Trophoblast cell (in vitro differentiated cells and primary cell): ENCODE results near the gene PAK6.

ENCODE experiments used
- DNase-seq, 2 donors: peaks; one replicate each; pipeline ENCODE4 v3.0.0-alpha.2; 2016
- H2AFZ ChIP-seq: 2 replicates; pipeline ENCODE4 v1.6.1; 2013; ENCODE audit warnings: low read length, moderate library complexity, mild to moderate bottlenecking; ENCODE audit not compliant: insufficient read depth, poor library complexity
- H2AK5ac ChIP-seq: 2 replicates; pipeline ENCODE4 v1.6.1; 2013; ENCODE audit warnings: mild to moderate bottlenecking, low read length
- H2BK120ac ChIP-seq: 2 replicates; pipeline ENCODE4 v1.6.1; 2013; ENCODE audit warnings: low read length, mild to moderate bottlenecking, moderate library complexity; ENCODE audit not compliant: insufficient read depth, poor library complexity
- H2BK12ac ChIP-seq: 2 replicates; pipeline ENCODE4 v1.6.1; 2013; ENCODE audit warnings: mild to moderate bottlenecking, low read length, moderate library complexity
- H2BK5ac ChIP-seq: 2 replicates; pipeline ENCODE4 v1.6.1; 2013; ENCODE audit warnings: low read length, low read depth, moderate library complexity, mild to moderate bottlenecking; ENCODE audit not compliant: poor library complexity
- H3K14ac ChIP-seq: 2 replicates; pipeline ENCODE4 v1.6.1; 2013; ENCODE audit warnings: mild to moderate bottlenecking, low read length
- H3K18ac ChIP-seq: 2 replicates; pipeline ENCODE4 v1.6.1; 2013; ENCODE audit warnings: mild to moderate bottlenecking, low read length
- H3K23ac ChIP-seq: 2 replicates; pipeline ENCODE4 v1.6.1; 2013; ENCODE audit warnings: low read length
- H3K27ac ChIP-seq: 2 replicates; pipeline ENCODE4 v1.5.1; 2013; ENCODE audit warnings: low read depth, mild to moderate bottlenecking, inconsistent platforms, low read length, moderate library complexity
- H3K27me3 ChIP-seq: 2 replicates; pipeline ENCODE4 v1.6.1; 2013; ENCODE audit warnings: inconsistent platforms, mild to moderate bottlenecking, low read length, moderate library complexity; ENCODE audit not compliant: insufficient read depth
- H3K36me3 ChIP-seq, 2 experiments: 1 replicate in 1 of 2; 2 replicates in 1 of 2; pipeline ENCODE4 v1.6.1; 2013; ENCODE audit warnings: low read length in 2 of 2, mild to moderate bottlenecking in 2 of 2, moderate library complexity in 1 of 2; ENCODE audit not compliant: insufficient read depth in 2 of 2, control insufficient read depth in 1 of 2
- H3K4ac ChIP-seq: 2 replicates; pipeline ENCODE4 v1.6.1; 2013; ENCODE audit warnings: low read depth, mild to moderate bottlenecking, low read length, moderate library complexity
- H3K4me1 ChIP-seq, 2 experiments: 1 replicate in 1 of 2; 2 replicates in 1 of 2; pipeline ENCODE4 v1.6.1; 2013; ENCODE audit warnings: low read length in 2 of 2, mild to moderate bottlenecking in 2 of 2, moderate library complexity in 1 of 2; ENCODE audit not compliant: insufficient read depth in 2 of 2, control insufficient read depth in 1 of 2
- H3K4me2 ChIP-seq: 2 replicates; pipeline ENCODE4 v1.6.1; 2013; ENCODE audit warnings: inconsistent platforms, mild to moderate bottlenecking, low read length, moderate library complexity
- H3K4me3 ChIP-seq: 2 replicates; pipeline ENCODE4 v1.5.1; 2013; ENCODE audit warnings: mild to moderate bottlenecking, low read depth, low read length, inconsistent platforms
- H3K79me1 ChIP-seq: one replicate; pipeline ENCODE4 v1.6.1; 2013; ENCODE audit warnings: low read length
- H3K79me2 ChIP-seq: 2 replicates; pipeline ENCODE4 v1.6.1; 2013; ENCODE audit warnings: low read length, mild to moderate bottlenecking; ENCODE audit not compliant: control insufficient read depth, insufficient read depth, poor library complexity
- H3K9ac ChIP-seq: 2 replicates; pipeline ENCODE4 v1.6.1; 2013; ENCODE audit warnings: mild to moderate bottlenecking, low read length
- H3K9me3 ChIP-seq: 2 replicates; pipeline ENCODE4 v1.6.1; 2013; ENCODE audit warnings: low read depth, mild to moderate bottlenecking, control low read depth, inconsistent platforms, low read length; ENCODE audit not compliant: insufficient read depth
- H4K12ac ChIP-seq: 2 replicates; pipeline ENCODE4 v1.6.1; 2013; ENCODE audit warnings: low read depth, mild to moderate bottlenecking, low read length, moderate library complexity
- H4K8ac ChIP-seq: 2 replicates; pipeline ENCODE4 v1.6.1; 2013; ENCODE audit warnings: low read depth, mild to moderate bottlenecking, low read length, moderate library complexity
- H4K91ac ChIP-seq: one replicate; pipeline ENCODE4 v1.6.1; 2013; ENCODE audit warnings: low read depth, mild to moderate bottlenecking, low read length, moderate library complexity
- whole genome bisulfite sequencing: extraction: QIAGEN DNeasy Blood & Tissue Kit; methylation state at CpG from one replicate; pipeline ENCODE4 v1.1.7; 2013; ENCODE audit warnings: missing lambda C conversion rate; ENCODE audit not compliant: insufficient read length, insufficient coverage; ENCODE audit errors: extremely low coverage; 5-methylcytosine and 5-hydroxymethylcytosine counted together

The PAK6 gene

DNA sequence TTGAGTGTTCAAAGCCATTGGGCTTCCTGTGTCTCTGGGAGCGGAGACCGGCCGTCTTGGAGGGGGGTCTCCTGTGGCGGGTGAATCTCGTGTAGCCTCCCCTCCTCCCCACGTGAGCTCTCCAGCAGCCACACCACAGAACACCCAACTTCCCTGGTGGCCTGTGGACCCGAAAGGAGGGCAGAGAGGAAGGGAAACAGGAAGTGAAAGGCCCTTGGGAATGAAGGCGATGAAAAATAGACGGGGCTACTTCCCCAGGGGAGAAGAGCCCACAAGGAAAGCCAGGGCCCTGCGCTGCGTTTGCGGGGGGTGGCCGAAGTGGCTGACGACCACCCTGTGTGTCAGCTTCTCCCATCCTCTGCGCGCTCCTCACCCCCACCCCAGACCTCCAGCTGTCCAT is 38.6 kb downstream of the PAK6 start:
- no peak overlapping the region for H3K4me3 ChIP-seq
- no peaks in the 10 kb centered on the region for H3K79me2 ChIP-seq
- H3K4ac ChIP-seq = no peak overlapping the region
- no CpG with 5 or more reads among the region's 16 CpGs for WGBS
- H4K8ac ChIP-seq = no peak overlapping the region
- H3K9me3 ChIP-seq = peaks cover 4% of the 10 kb centered on the region
- H3K27ac ChIP-seq = no peak overlapping the region
- no peak overlapping the region for H3K23ac ChIP-seq
- H4K12ac ChIP-seq = no peak overlapping the region
- no peak overlapping the region for H3K18ac ChIP-seq
- no peak overlapping the region for H2AK5ac ChIP-seq
- no peak overlapping the region for H2AFZ ChIP-seq
- no peak overlapping the region for H2BK120ac ChIP-seq
- no peak overlapping the region for H4K91ac ChIP-seq
- peaks cover 0 to 2% of the 10 kb centered on the region in 2 experiments for H3K36me3 ChIP-seq
- H3K27me3 ChIP-seq = peaks cover 26% of the 10 kb centered on the region
- no peak overlapping the region for H3K9ac ChIP-seq
- no peak overlapping the region for H3K14ac ChIP-seq
- no peak overlapping the region for H2BK12ac ChIP-seq
- no peaks in the 10 kb centered on the region for H3K79me1 ChIP-seq
- no peak overlapping the region for H3K4me2 ChIP-seq
- H3K4me1 ChIP-seq = peaks cover 10 to 15% of the 10 kb centered on the region in 2 experiments
- no peak overlapping the region for H2BK5ac ChIP-seq
- DNase-seq = no peak

DNA sequence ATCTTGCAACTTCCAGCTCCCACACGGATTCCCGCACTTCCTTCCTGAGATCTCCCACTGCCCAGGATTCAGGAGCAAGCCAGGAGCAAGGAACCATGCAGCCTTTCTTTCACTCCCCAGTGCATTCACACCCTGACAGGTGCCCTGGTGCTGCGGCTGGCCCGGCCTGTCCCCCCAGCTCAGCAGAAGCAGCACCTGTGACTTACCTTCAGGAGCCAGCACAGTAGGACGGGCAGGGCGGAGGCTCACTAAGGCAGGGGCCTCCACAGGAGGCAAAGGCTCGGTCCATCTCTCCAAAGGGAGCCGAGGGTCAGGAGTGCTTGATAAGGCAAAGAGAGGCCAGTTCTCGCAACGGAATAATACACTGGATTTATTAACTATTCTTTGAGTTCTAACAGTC is 39.2 kb downstream of the PAK6 start:
- Histone ChIP-seq H3K23ac (no peak overlapping the region), H3K27me3 (peaks cover 31% of the 10 kb centered on the region), H3K14ac (no peak overlapping the region), H3K9me3 (peaks cover 4% of the 10 kb centered on the region), H3K9ac (no peak overlapping the region), H2BK5ac (no peak overlapping the region), H2AFZ (no peak overlapping the region), H2AK5ac (no peak overlapping the region), H3K27ac (no peak overlapping the region), H2BK120ac (no peak overlapping the region), H3K79me2 (peaks cover 2% of the 10 kb centered on the region), H4K8ac (no peak overlapping the region), H3K4me3 (no peak overlapping the region), H3K79me1 (peaks cover 4% of the 10 kb centered on the region), H3K36me3 (peaks cover 0 to 2% of the 10 kb centered on the region in 2 experiments), H2BK12ac (no peak overlapping the region), H3K4me2 (no peak overlapping the region), H3K4ac (no peak overlapping the region), H3K18ac (no peak overlapping the region), H3K4me1 (peaks cover 16 to 20% of the 10 kb centered on the region in 2 experiments), H4K12ac (no peak overlapping the region), H4K91ac (no peak overlapping the region)
- no peak for DNase-seq
- no CpG with 5 or more reads among the region's 10 CpGs for WGBS

DNA sequence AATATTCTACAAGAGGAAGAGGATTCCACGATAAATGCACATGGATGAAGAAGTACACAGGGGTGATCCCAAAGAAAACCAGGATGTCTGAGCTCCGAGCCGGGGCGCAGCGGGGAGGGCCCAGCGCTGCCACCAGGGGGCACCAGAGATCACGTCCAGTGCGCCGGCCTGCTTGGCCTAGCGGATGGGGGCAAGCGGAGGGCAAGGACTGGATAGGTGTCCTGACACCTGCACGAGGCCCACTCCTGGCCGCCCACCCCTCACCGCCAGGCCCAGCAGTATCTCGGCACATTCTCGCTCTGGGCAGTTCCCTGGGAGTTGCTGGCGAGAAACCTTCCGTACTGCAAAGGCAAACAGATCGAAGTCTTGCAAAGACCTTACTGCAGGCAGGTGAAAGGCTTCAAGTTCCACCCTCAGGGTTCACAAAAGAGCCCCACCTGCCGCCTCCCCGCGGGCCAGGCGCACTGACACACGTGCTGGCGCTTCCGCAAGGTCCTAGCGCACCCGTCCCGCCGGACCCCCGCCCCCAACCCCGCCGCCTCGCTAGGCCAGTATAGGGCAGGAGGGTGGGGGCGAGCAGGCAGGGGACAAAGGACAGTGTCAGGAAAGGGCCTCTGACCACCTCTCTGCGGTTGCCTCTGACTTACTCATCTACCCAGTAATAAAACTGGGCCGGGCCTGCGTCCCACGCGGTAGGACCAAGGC is 40.7 kb downstream of the PAK6 start:
- Histone ChIP-seq H2AK5ac (no peak overlapping the region), H3K9me3 (peaks cover 2% of the 10 kb centered on the region), H4K8ac (no peak overlapping the region), H3K79me2 (peaks cover 2% of the 10 kb centered on the region), H3K27me3 (peaks cover 44% of the 10 kb centered on the region), H2BK120ac (no peak overlapping the region), H4K12ac (no peak overlapping the region), H3K4me2 (no peak overlapping the region), H2AFZ (no peak overlapping the region), H2BK12ac (no peak overlapping the region), H3K4ac (no peak overlapping the region), H3K23ac (no peak overlapping the region), H3K4me1 (peaks cover 19 to 26% of the 10 kb centered on the region in 2 experiments), H2BK5ac (no peak overlapping the region), H3K18ac (no peak overlapping the region), H4K91ac (no peak overlapping the region), H3K14ac (no peak overlapping the region), H3K4me3 (no peak overlapping the region), H3K27ac (no peak overlapping the region), H3K79me1 (peaks cover 4% of the 10 kb centered on the region), H3K36me3 (no peaks in the 10 kb centered on the region), H3K9ac (no peak overlapping the region)
- no CpG with 5 or more reads among the region's 40 CpGs for WGBS
- DNase-seq = peak; percentile 56 to 79

DNA sequence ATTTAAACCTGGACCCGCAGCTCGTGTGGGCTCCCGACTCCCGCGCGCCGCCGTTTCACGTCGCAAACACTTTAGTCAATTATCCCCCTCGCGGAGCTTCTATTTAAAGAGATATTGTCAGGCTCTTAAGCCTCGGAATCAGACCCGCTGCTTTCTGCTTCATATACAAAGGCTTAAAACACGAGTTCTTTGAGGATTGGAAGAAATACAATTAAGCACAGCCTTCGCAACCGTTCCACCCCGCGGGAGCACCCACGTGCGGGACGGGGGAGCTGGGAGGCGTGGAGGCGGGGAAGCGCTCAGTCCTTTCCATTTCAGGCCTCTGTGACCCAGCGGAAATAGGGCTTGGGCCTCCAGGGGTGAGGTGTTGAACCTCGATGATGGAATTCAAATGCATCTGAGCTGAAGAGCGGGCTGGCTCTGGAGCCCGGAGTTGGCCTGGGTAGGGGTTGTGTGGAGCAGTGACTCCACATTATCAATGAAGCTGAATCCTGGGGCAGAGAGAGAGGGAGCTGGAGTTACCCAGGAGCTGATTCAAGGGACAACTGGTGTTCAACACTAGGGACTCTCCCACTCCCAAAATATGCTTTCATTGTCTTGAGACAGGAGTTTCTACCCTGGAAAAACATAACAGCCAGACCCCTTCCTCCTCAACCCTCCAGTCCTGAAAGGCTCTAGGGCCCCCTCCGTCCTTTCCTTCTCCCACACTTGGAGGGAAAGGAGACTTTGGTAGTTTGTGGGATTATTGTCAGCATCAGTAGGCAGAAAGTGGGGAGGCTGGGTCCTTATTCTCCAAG is 41.6 kb downstream of the PAK6 start:
- Histone ChIP-seq H2AK5ac (no peak overlapping the region), H3K9ac (no peak overlapping the region), H4K8ac (no peak overlapping the region), H3K36me3 (no peaks in the 10 kb centered on the region), H2BK12ac (no peak overlapping the region), H3K4me3 (no peak overlapping the region), H3K9me3 (peaks cover 2% of the 10 kb centered on the region), H3K27ac (no peak overlapping the region), H3K4ac (no peak overlapping the region), H3K27me3 (peaks cover 44% of the 10 kb centered on the region), H3K14ac (no peak overlapping the region), H2BK120ac (no peak overlapping the region), H3K23ac (no peak overlapping the region), H3K79me2 (peaks cover 2% of the 10 kb centered on the region), H4K12ac (no peak overlapping the region), H3K79me1 (peaks cover 6% of the 10 kb centered on the region), H3K18ac (no peak overlapping the region), H2AFZ (no peak overlapping the region), H4K91ac (no peak overlapping the region), H2BK5ac (no peak overlapping the region), H3K4me2 (no peak overlapping the region), H3K4me1 (peaks cover 22 to 30% of the 10 kb centered on the region in 2 experiments)
- no CpG with 5 or more reads among the region's 30 CpGs for WGBS
- DNase-seq = no peak
